Epidermal melanocyte (primary cell): Measurements from ENCODE around the gene ZNF189.

ENCODE experiments used
- DNase-seq: peaks from one replicate; pipeline ENCODE4 v3.0.0; 2011; ENCODE audit warnings: low spot score; ENCODE audit not compliant: insufficient read length

The ZNF189 gene

DNA sequence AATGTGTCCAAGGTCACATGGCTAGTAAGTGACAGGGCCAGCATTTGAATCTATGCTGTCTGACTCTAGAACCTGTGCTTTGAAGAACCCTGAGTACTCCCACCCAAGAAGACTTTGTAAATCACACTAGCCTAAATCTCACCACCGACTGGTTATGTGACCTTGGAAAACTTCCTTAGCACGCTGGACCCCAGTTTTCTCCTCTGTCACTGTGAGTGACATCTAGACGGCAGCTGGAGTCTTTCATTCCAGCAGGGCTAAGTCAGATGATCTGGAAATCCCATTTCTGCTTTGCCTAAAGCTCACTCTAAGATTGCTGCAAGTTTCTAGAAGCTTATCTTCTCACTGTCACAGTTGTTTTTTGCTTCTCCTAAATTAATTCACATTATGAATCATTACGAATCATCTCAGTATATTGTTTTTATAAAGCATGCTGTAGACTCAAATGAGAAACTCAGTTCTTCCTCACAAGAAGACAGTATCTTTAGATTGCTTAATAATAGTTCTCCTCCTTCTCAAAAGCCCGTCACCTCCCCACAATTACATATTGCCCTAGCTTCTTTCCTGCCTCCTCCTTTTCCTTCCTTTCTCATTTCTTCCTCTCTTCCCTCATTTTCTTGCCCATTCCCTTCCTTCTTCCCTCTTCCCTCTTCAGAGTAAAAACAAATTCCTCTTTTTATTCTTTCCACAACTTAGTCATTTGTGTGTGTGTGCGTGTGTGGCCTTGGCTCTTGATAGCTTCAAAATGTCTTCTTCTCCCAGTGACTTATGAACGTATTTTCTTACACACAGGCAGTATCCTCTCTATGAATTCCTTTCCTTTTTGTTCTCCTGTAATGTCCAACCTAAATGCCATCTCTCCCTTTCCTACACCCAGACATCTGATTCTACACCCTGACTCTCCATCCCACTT is 20.1 kb downstream of the ZNF189 start:
- no peak for DNase-seq

DNA sequence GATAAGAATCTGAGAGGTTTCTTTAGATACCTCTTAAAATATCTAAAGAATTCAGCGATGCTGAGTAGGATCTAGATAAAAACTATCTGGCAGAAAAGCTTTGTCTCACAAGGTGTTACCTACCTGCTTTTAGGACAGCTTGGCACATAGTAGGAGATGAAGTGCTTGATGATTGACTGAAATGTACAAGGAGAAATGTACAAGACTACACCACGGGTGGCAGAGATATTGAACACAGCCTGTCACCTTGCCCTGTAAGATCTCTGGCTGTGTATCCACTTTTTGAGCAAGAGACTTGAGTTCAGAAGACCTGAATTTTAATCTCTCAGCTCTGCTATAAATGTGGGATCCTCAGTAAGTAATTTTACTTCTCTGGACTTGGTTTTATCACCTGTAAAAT is 21.2 kb downstream of the ZNF189 start:
- DNase-seq: no peak

GRCh38 chr9:101421653-101422065 is 23.0 kb downstream of the ZNF189 start:
- DNase-seq: no peak

GRCh38 chr9:101427358-101427757 is 28.7 kb downstream of the ZNF189 start:
- DNase-seq: no peak

- no peak for DNase-seq
Measured at GRCh38 chr9:101427957-101428655, 29.5 kb downstream of the ZNF189 start.

DNA sequence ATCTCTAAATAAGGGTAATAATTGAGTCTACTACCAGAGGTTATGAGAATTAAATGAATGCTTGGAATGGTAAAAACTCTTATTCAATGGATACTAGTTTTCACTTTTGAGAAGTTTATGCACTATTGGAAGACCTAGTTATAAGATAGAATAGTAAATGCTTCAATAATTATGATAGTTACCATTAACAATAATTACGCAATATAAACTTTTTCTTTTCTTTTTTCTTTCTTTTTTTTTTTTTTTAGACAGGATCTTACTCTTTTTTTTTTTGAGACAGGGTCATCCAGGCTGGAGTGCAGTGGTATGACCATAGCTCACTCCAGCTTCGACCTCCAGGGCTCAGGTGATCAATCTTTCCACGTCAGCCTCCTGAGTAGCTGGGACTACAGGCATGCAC is 30.3 kb downstream of the ZNF189 start:
- DNase-seq: no peak

- no peak for DNase-seq
Measured at GRCh38 chr9:101429736-101430135, 31.1 kb downstream of the ZNF189 start.

GRCh38 chr9:101432171-101432570 is 33.5 kb downstream of the ZNF189 start:
- DNase-seq: no peak

DNA sequence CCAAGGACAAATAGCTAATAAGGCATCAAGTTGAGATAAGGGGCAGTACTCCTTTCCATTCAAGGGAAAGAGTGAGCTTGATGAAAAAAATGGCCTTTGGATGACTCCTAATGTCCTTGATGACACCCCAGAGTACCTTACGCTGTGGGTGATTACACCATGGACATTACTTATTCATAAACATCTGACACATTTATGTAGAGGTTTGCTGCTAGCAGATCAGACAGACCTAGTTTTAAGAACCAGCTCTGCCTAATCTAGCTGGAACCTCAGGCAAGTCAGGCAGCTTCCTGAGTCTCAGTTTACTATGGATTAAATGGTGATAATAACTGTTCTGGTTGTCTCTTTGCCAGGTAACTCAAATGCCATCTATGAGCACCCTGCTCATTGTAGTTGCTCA is 34.1 kb downstream of the ZNF189 start:
- no peak for DNase-seq

- no peak for DNase-seq
Measured at GRCh38 chr9:101433229-101433628, 34.6 kb downstream of the ZNF189 start.

DNA sequence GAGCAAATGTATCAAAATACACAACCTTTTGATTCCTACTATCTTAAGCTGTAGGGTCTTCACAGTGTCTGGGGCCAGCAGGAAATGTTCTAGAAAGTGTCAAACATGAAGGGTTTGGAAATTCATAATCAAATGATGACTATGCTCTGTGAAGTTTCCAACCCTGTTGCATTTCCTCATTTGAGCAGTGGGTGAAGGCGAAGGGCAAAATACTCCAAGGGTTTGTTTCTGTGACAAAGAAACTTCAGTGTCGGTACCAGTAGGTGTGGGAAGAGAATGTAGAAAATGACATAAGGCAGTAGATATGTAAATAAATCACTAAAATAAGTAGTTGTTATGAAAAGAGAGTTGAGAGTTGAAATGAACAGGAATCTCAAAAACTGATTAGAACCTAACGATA is 36.3 kb downstream of the ZNF189 start:
- DNase-seq: no peak

GRCh38 chr9:101435601-101436079 is 37.0 kb downstream of the ZNF189 start, which contains the start of gene ALDOB:
Gene ALDOB, minus strand, starts transcription at chr9:101435774. Its CDS starts 4,887 bp downstream, at chr9:101430887.
- DNase-seq: no peak

GRCh38 chr9:101437806-101438232 is 39.2 kb downstream of the ZNF189 start:
- no peak for DNase-seq

- no peak for DNase-seq
Measured at GRCh38 chr9:101438523-101438922, 39.9 kb downstream of the ZNF189 start.

GRCh38 chr9:101440714-101441230 is 42.1 kb downstream of the ZNF189 start:
- DNase-seq: no peak

DNA sequence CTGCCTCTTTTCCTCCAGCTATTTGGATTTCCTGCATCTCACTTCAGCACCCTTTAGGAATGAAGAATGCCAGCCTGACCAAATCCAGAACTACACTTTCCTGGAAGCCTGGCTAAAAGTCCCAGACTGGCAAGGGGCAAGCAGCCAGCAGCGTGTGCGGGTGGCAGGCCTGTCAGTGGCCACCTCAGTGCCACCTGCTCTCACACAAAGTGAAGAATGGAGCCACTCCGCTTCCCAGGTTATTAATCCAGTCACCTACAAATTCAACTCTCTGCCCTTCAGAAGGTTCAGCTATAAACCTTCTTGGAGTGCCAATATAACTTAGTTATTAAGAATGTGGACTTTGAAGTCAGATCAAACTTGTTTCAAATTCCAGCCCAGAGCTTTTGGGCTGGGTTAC is 43.7 kb downstream of the ZNF189 start:
- no peak for DNase-seq

GRCh38 chr9:101442736-101443135 is 44.1 kb downstream of the ZNF189 start:
- no peak for DNase-seq

GRCh38 chr9:101443364-101443771 is 44.7 kb downstream of the ZNF189 start:
- no peak for DNase-seq

- no peak for DNase-seq
Measured at GRCh38 chr9:101445353-101446029, 46.8 kb downstream of the ZNF189 start.

GRCh38 chr9:101446732-101447131 is 48.1 kb downstream of the ZNF189 start:
- DNase-seq: no peak

- DNase-seq: no peak
Measured at GRCh38 chr9:101448680-101449070, 50.0 kb downstream of the ZNF189 start.
